A549 (cell line): Measurements from ENCODE around the gene ATAD2B. TPM values are rescaled to one million over a fixed set of nuclear protein-coding genes. Genes with fewer than 3 reads are reported as not detected.

ENCODE experiments used
- ATAC-seq, 2 experiments: fragments of 200-7000 bp in 1 of 2; fragments of >200 bp in 1 of 2; cut with Nextera tagmentation in 1 of 2; cut with Tn5 transposase in 1 of 2; 3 replicates each; pipeline versions ENCODE4 v1.8.0 to v1.9.1; 2018 to 2020; ENCODE audit warnings: mild to moderate bottlenecking in 1 of 2, moderate library complexity in 1 of 2
- CTCF ChIA-PET: fragments of 300-600 bp; sonication (Branson Sonifier 250); formaldehyde crosslinking; extraction: SDS; loops from one replicate; lab custom pipeline; 2021; ENCODE audit warnings: antibody characterized with exemption, inconsistent platforms; lab: Yijun Ruan, JAX
- POLR2A ChIA-PET: fragments of 350-600 bp; formaldehyde crosslinking; extraction: SDS; loops from one replicate; lab custom pipeline; 2021; ENCODE audit warnings: antibody characterized with exemption, inconsistent platforms; lab: Yijun Ruan, JAX
- DNase-seq, 2 experiments: peaks; one replicate each; pipeline versions ENCODE4 v3.0.0 to v3.0.0-alpha.2; 2011 to 2016; ENCODE audit warnings: low read depth in 1 of 2, low spot score in 1 of 2
- FAIRE-seq: peaks from 2 replicates; lab custom pipeline; 2011; peaks lifted over from hg19 to GRCh38; lab: Jason Lieb, UNC
- H3K27ac ChIP-seq, 2 experiments: fragments of >200 bp; sonication (Bioruptor Twin); formaldehyde crosslinking; 3 replicates each; pipeline ENCODE4 v1.5.1; 2016 to 2017
- H3K4me1 ChIP-seq: fragments of >200 bp; sonication (Bioruptor Twin); formaldehyde crosslinking; 3 replicates; pipeline ENCODE4 v1.6.1; 2016
- H3K4me2 ChIP-seq: fragments of >200 bp; sonication (Bioruptor Twin); formaldehyde crosslinking; 3 replicates; pipeline ENCODE4 v1.6.1; 2016
- H3K4me3 ChIP-seq: fragments of >200 bp; sonication (Bioruptor Twin); formaldehyde crosslinking; 3 replicates; pipeline ENCODE4 v1.5.1; 2016
- H3K9me3 ChIP-seq: fragments of >200 bp; sonication (Bioruptor Twin); formaldehyde crosslinking; 3 replicates; pipeline ENCODE4 v1.6.1; 2016
- BCL3 ChIP-seq: fragments of >200 bp; sonication (Bioruptor Twin); formaldehyde crosslinking; IDR thresholded peaks from 3 replicates; pipeline ENCODE4 v1.6.1; 2016
- CBX2 ChIP-seq: fragments of 200-600 bp; sonication (generic); IDR thresholded peaks from 2 replicates; pipeline ENCODE4 v1.6.1; 2016; ENCODE audit warnings: low read depth, mild to moderate bottlenecking, borderline replicate concordance
- CHD2 ChIP-seq: fragments of 150-350 bp; IDR thresholded peaks from 2 replicates; pipeline ENCODE4 v1.6.1; 2014; ENCODE audit warnings: low read length; ENCODE audit not compliant: partially characterized antibody
- CHD4 ChIP-seq: fragments of 200-600 bp; sonication (generic); IDR thresholded peaks from 2 replicates; pipeline ENCODE4 v1.6.1; 2016; ENCODE audit warnings: antibody characterized with exemption, mild to moderate bottlenecking, borderline replicate concordance
- EHF ChIP-seq: fragments of 250-450 bp; sonication (Bioruptor Pico); IDR thresholded peaks from 2 replicates; pipeline ENCODE4 v1.5.0; 2020; ENCODE audit warnings: mild to moderate bottlenecking
- EHMT2 ChIP-seq: fragments of 200-600 bp; sonication (generic); IDR thresholded peaks from 2 replicates; pipeline ENCODE4 v1.6.1; 2016; ENCODE audit warnings: antibody characterized with exemption, low read depth, mild to moderate bottlenecking, moderate library complexity
- FOSL2 ChIP-seq, 2 experiments: fragments of 450-650 bp in 1 of 2; fragments of >200 bp in 1 of 2; sonication (Bioruptor Twin) in 1 of 2; formaldehyde crosslinking; IDR thresholded peaks; 2 replicates each; pipeline versions ENCODE4 v1.5.0 to v1.6.1; 2016 to 2020; ENCODE audit warnings: mild to moderate bottlenecking in 1 of 2, moderate library complexity in 1 of 2
- GATA3 ChIP-seq: IDR thresholded peaks from 2 replicates; pipeline ENCODE4 v1.6.1; 2012; ENCODE audit warnings: borderline replicate concordance
- HES2 ChIP-seq: fragments of >200 bp; sonication (Bioruptor Twin); formaldehyde crosslinking; IDR thresholded peaks from 2 replicates; pipeline ENCODE4 v1.6.1; 2016
- HOXA7 ChIP-seq: fragments of 250-450 bp; sonication (Bioruptor Pico); IDR thresholded peaks from 2 replicates; pipeline ENCODE4 v1.5.0; 2020; ENCODE audit warnings: mild to moderate bottlenecking, moderate library complexity
- HOXB5 ChIP-seq: fragments of 250-450 bp; sonication (Bioruptor Pico); IDR thresholded peaks from 2 replicates; pipeline ENCODE4 v1.5.0; 2020; ENCODE audit warnings: mild to moderate bottlenecking, moderate library complexity
- MYC ChIP-seq: IDR thresholded peaks from 2 replicates; pipeline ENCODE4 v1.6.1; 2012; ENCODE audit warnings: mild to moderate bottlenecking, inconsistent platforms, low read length, improper control_type of control experiment, borderline replicate concordance
- NFE2L2 ChIP-seq: fragments of 150-350 bp; conservative IDR thresholded peaks from 2 replicates; pipeline ENCODE4 v1.6.1; 2014; ENCODE audit warnings: low read length
- NR3C1 ChIP-seq: fragments of >200 bp; sonication (Bioruptor Twin); formaldehyde crosslinking; IDR thresholded peaks from 3 replicates; pipeline ENCODE4 v1.6.1; 2017
- PBX3 ChIP-seq: IDR thresholded peaks from 2 replicates; pipeline ENCODE4 v1.6.1; 2012
- PHF8 ChIP-seq: fragments of 200-600 bp; sonication (generic); IDR thresholded peaks from 2 replicates; pipeline ENCODE4 v1.6.1; 2016; ENCODE audit warnings: low read depth, mild to moderate bottlenecking, antibody characterized with exemption, moderate library complexity, borderline replicate concordance
- POLR2A ChIP-seq: IDR thresholded peaks from 2 replicates; pipeline ENCODE4 v1.6.1; 2012; ENCODE audit warnings: mild to moderate bottlenecking, low read length
- RCOR1 ChIP-seq: fragments of 150-350 bp; IDR thresholded peaks from 2 replicates; pipeline ENCODE4 v1.6.1; 2014; ENCODE audit warnings: antibody characterized with exemption, low read length, low read depth
- REST ChIP-seq: fragments of 200-600 bp; sonication (generic); IDR thresholded peaks from 2 replicates; pipeline ENCODE4 v1.6.1; 2016; ENCODE audit warnings: antibody characterized with exemption, mild to moderate bottlenecking, moderate library complexity
- SMC3 ChIP-seq: fragments of >200 bp; sonication (Bioruptor Twin); formaldehyde crosslinking; IDR thresholded peaks from 3 replicates; pipeline ENCODE4 v1.6.1; 2018; ENCODE audit warnings: inconsistent platforms
- SREBF2 ChIP-seq: fragments of 450-650 bp; IDR thresholded peaks from 2 replicates; pipeline ENCODE4 v1.6.1; 2014; ENCODE audit warnings: mild to moderate bottlenecking, moderate library complexity
- TP53 ChIP-seq: fragments of 250-450 bp; sonication (Bioruptor Pico); IDR thresholded peaks from 2 replicates; pipeline ENCODE4 v1.5.0; 2021; ENCODE audit warnings: mild to moderate bottlenecking, moderate library complexity
- ZC3H11A ChIP-seq: fragments of 450-650 bp; IDR thresholded peaks from 2 replicates; pipeline ENCODE4 v1.6.1; 2014; ENCODE audit warnings: antibody characterized with exemption, mild to moderate bottlenecking
- ZFP36 ChIP-seq: fragments of 450-650 bp; IDR thresholded peaks from 2 replicates; pipeline ENCODE4 v1.6.1; 2014; ENCODE audit warnings: borderline replicate concordance; ENCODE audit not compliant: partially characterized antibody
- WGBS: methylation state at CpG from one replicate; pipeline ENCODE4 v1.1.6; 2017; ENCODE audit errors: missing lambda C conversion rate; 5-methylcytosine and 5-hydroxymethylcytosine counted together
- polyA plus RNA-seq, 4 experiments: library from polyadenylated mRNA; depleted of rRNA in 3 of 4; stranded (reverse); fragments of >200 nt; fragmentation: RNase III in 1 of 4; extraction: RNeasy Plus Mini Kit Qiagen cat#74134 plus additional on column Dnase treatment in 1 of 4; gene quantifications; 2 replicates in 3 of 4; 3 replicates in 1 of 4; pipeline ENCODE4 v1.2.3, GENCODE V29; 2011 to 2017

The ATAD2B gene
- polyA plus RNA-seq, 2 of the 4 experiments (the other 2 are of a cell fraction): 5.4 to 13.1 TPM

GRCh38 chr2:23944976-23945375 lies 18.1 kb upstream of the ATAD2B start:
- POLR2A ChIA-PET: no interaction called here
- no peak overlapping the region for H3K27ac ChIP-seq
- ATAC-seq (no peak), DNase-seq (no peak), FAIRE-seq (no peak)
- no peak overlapping the region for H3K4me3 ChIP-seq
- TF ChIP-seq CHD2 (no peak), GATA3 (no peak), NR3C1 (no peak), EHMT2 (no peak), SMC3 (no peak), HOXA7 (no peak)
- peaks cover 22% of the 10 kb centered on the region for H3K4me1 ChIP-seq
- peak overlapping the region; percentile 17; the same call in 1 of the 3 replicates for H3K4me2 ChIP-seq
- H3K9me3 ChIP-seq: no peaks in the 10 kb centered on the region
- CTCF ChIA-PET: interaction anchor here (0.5 to 2.3 kb wide), 5 partner anchors 18 to 900 kb away, joined by 3 to 17 read pairs (median 4); partner anchors contain the start of genes ATAD2B and TP53I3

GRCh38 chr2:23944527-23944926 lies 17.6 kb upstream of the ATAD2B start:
- Histone ChIP-seq H3K9me3 (no peaks in the 10 kb centered on the region), H3K27ac (no peak overlapping the region), H3K4me2 (peak overlapping the region; percentile 17; the same call in 1 of the 3 replicates), H3K4me3 (no peak overlapping the region), H3K4me1 (peaks cover 22% of the 10 kb centered on the region)
- 96% methylated on average over 1 of the region's 1 CpG for WGBS
- DNase-seq (no peak), ATAC-seq (no peak), FAIRE-seq (no peak)
- ChIA-PET POLR2A (no interaction called here), CTCF (interaction anchor here (0.5 to 2.3 kb wide), 6 partner anchors 18 to 1060 kb away, joined by 3 to 17 read pairs (median 4); partner anchors contain the start of genes ATAD2B and TP53I3)
- TF ChIP-seq ZFP36 (no peak), POLR2A (no peak), NR3C1 (no peak), REST (no peak), PBX3 (no peak), HES2 (no peak), CHD4 (no peak), CBX2 (no peak), PHF8 (no peak), EHMT2 (no peak), MYC (no peak), FOSL2 (IDR thresholded peaks at IDR 0.05) (no peak), FOSL2 (CRISPR knock-in tag; IDR thresholded peaks at IDR 0.05) (no peak)

GRCh38 chr2:23943666-23944065 lies 16.7 kb upstream of the ATAD2B start:
- CTCF ChIA-PET: interaction anchor here (2.3 kb wide), 1 partner anchor 140 kb away, joined by 7 read pairs; the partner anchor contains the start of gene TP53I3
- TF ChIP-seq TP53 (CRISPR knock-in tag) (no peak), ZFP36 (no peak), CHD4 (no peak), CHD2 (no peak), FOSL2 (IDR thresholded peaks at IDR 0.05) (no peak), FOSL2 (CRISPR knock-in tag; IDR thresholded peaks at IDR 0.05) (no peak), EHF (CRISPR knock-in tag) (no peak), SREBF2 (no peak), RCOR1 (no peak), ZC3H11A (no peak), BCL3 (no peak), GATA3 (no peak), HOXB5 (CRISPR knock-in tag) (no peak), NFE2L2 (no peak), MYC (no peak)
- 97% methylated on average over 11 of the region's 11 CpGs for WGBS
- H3K9me3 ChIP-seq: no peaks in the 10 kb centered on the region
- H3K27ac ChIP-seq: no peak overlapping the region
- FAIRE-seq (no peak), DNase-seq (no peak), ATAC-seq (no peak)
- H3K4me3 ChIP-seq: no peak overlapping the region
- POLR2A ChIA-PET: no interaction called here
- H3K4me2 ChIP-seq: no peak overlapping the region
- peaks cover 25% of the 10 kb centered on the region for H3K4me1 ChIP-seq
